Measurements from ENCODE around the gene DLGAP1. TPM values are rescaled to one million over a fixed set of nuclear protein-coding genes. Genes with fewer than 3 reads are reported as not detected.

Gene DLGAP1
- polyA plus RNA-seq, 1 of the 3 experiments (the other 2 are of a cell fraction), result not detected

DNA sequence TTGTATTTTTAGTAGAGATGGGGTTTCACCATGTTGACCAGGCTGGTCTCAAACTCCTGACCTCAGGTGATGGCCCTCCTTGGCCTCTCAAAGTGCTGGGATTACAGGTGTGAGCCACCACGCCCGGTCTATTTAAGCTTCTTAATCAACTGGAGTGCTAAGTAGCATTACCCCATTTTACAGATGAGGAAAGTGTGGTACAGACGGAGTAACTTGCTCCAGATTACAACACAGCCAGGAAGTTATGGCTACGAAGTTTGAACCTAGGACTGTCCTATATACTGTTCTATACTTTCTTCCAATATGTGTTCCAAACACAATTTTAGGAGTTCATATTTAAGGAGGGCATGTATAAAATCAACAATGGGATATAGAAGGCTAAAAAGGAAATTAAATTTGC lies 807.5 kb downstream of the DLGAP1 start:
- POLR2A ChIA-PET, result no interaction called here
- no peaks in the 10 kb centered on the region for H3K36me3 ChIP-seq (replicated peaks in 1 of 2; ENCODE audit: control insufficient read depth in 1 of 2, insufficient read depth in 2 of 2, low read length in 1 of 2)
- H3K4me1 ChIP-seq (ENCODE audit: control insufficient read depth in 1 of 2, insufficient read depth in 2 of 2, low read depth in 1 of 2, low read length in 1 of 2), result peaks cover under 1 to 15% of the 10 kb centered on the region in 2 experiments; a peak in 2 of 4 replicates
- WGBS (ENCODE audit: low lambda C conversion rate), result 92% methylated on average over 4 of the region's 4 CpGs
- DNase-seq, result no peak
- no peak overlapping the region for H2AFZ ChIP-seq (ENCODE audit: low read depth)
- H3F3A ChIP-seq (replicated peaks; ENCODE audit: insufficient read depth), result peaks cover 5% of the 10 kb centered on the region
- TF ChIP-seq, protein P1, sequence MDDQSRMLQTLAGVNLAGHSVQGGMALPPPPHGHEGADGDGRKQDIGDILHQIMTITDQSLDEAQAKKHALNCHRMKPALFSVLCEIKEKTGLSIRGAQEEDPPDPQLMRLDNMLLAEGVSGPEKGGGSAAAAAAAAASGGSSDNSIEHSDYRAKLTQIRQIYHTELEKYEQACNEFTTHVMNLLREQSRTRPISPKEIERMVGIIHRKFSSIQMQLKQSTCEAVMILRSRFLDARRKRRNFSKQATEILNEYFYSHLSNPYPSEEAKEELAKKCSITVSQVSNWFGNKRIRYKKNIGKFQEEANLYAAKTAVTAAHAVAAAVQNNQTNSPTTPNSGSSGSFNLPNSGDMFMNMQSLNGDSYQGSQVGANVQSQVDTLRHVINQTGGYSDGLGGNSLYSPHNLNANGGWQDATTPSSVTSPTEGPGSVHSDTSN (IDR thresholded peaks at IDR 0.05), result no peak
- TF ChIP-seq RFX5 (IDR thresholded peaks at IDR 0.05; ENCODE audit: low read length), result no peak
- TF ChIP-seq, protein P2, sequence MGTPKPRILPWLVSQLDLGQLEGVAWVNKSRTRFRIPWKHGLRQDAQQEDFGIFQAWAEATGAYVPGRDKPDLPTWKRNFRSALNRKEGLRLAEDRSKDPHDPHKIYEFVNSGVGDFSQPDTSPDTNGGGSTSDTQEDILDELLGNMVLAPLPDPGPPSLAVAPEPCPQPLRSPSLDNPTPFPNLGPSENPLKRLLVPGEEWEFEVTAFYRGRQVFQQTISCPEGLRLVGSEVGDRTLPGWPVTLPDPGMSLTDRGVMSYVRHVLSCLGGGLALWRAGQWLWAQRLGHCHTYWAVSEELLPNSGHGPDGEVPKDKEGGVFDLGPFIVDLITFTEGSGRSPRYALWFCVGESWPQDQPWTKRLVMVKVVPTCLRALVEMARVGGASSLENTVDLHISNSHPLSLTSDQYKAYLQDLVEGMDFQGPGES (IDR thresholded peaks at IDR 0.05; ENCODE audit: low read depth, low read length), result no peak
- no peak for TF ChIP-seq GATA2 (CRISPR knock-in tag; IDR thresholded peaks at IDR 0.05)
- no peak for TF ChIP-seq EZH2phosphoT487 (IDR thresholded peaks at IDR 0.05; ENCODE audit: borderline replicate concordance, low read depth)
- no peak for TF ChIP-seq NRF1 (IDR thresholded peaks at IDR 0.05; ENCODE audit: low read depth, low read length)
- TF ChIP-seq JUND (IDR thresholded peaks at IDR 0.05), result no peak
- no peak for TF ChIP-seq TCF12 (IDR thresholded peaks at IDR 0.05)
- TF ChIP-seq, protein P3, sequence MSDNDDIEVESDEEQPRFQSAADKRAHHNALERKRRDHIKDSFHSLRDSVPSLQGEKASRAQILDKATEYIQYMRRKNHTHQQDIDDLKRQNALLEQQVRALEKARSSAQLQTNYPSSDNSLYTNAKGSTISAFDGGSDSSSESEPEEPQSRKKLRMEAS (IDR thresholded peaks at IDR 0.05; ENCODE audit: low read depth), result no peak
- TF ChIP-seq FOSL2 (IDR thresholded peaks at IDR 0.05; ENCODE audit: borderline replicate concordance, low read depth), result no peak
- H3K27me3 ChIP-seq (ENCODE audit: insufficient read depth), result no peaks in the 10 kb centered on the region
- H3K9me3 ChIP-seq, result no peaks in the 10 kb centered on the region
- no peaks in the 10 kb centered on the region for H3K79me2 ChIP-seq (ENCODE audit: insufficient read depth)
- no peak overlapping the region for H3K4me2 ChIP-seq
- CTCF ChIA-PET, result interaction anchor here (0.9 kb wide), 1 partner anchor 37 kb away, joined by 3 read pairs; no protein-coding TSS in a partner anchor
- H3K27ac ChIP-seq (ENCODE audit: low read depth in 2 of 2, low read length in 1 of 2), result no peak overlapping the region
- H3K9me2 ChIP-seq, result no peaks in the 10 kb centered on the region
- no peaks in the 10 kb centered on the region for H4K20me1 ChIP-seq (ENCODE audit: insufficient read depth)
- no peak overlapping the region for H3K4me3 ChIP-seq (ENCODE audit: low read depth in 2 of 2, low read length in 1 of 2)
- H3K9ac ChIP-seq, result no peak overlapping the region

DNA sequence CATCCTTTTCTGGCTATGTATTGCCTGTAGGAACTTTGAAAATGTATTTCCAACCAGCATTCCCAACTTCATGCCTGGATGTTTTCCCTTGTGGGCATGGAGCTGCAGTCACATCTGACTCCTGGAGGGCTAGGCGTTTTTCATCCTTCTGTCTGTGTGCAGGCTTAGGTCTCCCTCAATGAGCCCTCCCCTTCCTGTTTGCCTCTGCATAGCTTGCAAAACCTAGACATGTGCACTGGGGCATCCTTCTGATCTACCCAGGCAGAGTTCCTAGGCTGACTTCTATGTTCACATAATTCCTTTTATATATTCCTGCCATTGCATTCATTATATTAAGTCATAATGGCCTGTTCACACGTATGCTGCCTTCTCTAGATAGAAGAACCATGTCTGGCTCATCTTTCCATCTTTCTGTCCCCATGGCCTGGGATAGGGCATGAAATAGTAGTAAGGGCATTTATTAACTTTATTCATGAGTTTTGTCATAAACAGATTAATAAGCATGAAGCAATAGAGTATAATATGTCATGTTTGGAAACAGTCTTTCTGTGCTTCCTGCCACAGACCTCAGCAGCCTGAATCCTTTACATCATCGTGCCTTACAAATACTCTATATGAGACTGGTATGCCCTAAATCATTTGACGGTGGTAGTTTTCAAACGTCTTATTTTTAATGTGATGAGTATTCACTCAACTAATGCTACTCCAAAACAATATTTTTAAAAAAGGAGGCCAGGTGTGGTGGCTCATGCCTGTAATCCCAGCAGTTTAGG lies 809.5 kb downstream of the DLGAP1 start:
- H3K9me3 ChIP-seq, result no peaks in the 10 kb centered on the region
- ChIA-PET POLR2A (no interaction called here), CTCF (interaction anchor here (0.9 to 2.4 kb wide), 3 partner anchors 21 to 177 kb away, joined by 3 to 12 read pairs (median 3); no protein-coding TSS in a partner anchor)
- H3K36me3 ChIP-seq (replicated peaks in 1 of 2; ENCODE audit: control insufficient read depth in 1 of 2, insufficient read depth in 2 of 2, low read length in 1 of 2), result no peaks in the 10 kb centered on the region
- H3K27ac ChIP-seq (ENCODE audit: low read depth in 2 of 2, low read length in 1 of 2), result no peak overlapping the region
- H3K4me3 ChIP-seq (ENCODE audit: low read depth in 2 of 2, low read length in 1 of 2), result no peak overlapping the region
- H2AFZ ChIP-seq (ENCODE audit: low read depth), result no peak overlapping the region
- no peaks in the 10 kb centered on the region for H4K20me1 ChIP-seq (ENCODE audit: insufficient read depth)
- H3K9me2 ChIP-seq, result no peaks in the 10 kb centered on the region
- H3K79me2 ChIP-seq (ENCODE audit: insufficient read depth), result no peaks in the 10 kb centered on the region
- no peak for DNase-seq
- H3K9ac ChIP-seq, result no peak overlapping the region
- H3K4me2 ChIP-seq, result no peak overlapping the region
- WGBS (ENCODE audit: low lambda C conversion rate), result 93% methylated on average over 5 of the region's 5 CpGs
- H3K4me1 ChIP-seq (ENCODE audit: control insufficient read depth in 1 of 2, insufficient read depth in 2 of 2, low read depth in 1 of 2, low read length in 1 of 2), result peaks cover 0 to 9% of the 10 kb centered on the region in 2 experiments; a peak in 1 of 4 replicates
- H3F3A ChIP-seq (replicated peaks; ENCODE audit: insufficient read depth), result no peaks in the 10 kb centered on the region
- H3K27me3 ChIP-seq (ENCODE audit: insufficient read depth), result no peaks in the 10 kb centered on the region
- TF ChIP-seq ELF1 (IDR thresholded peaks at IDR 0.05) (no peak), TCF12 (IDR thresholded peaks at IDR 0.05) (no peak), FOXM1 (IDR thresholded peaks at IDR 0.05; ENCODE audit: low read depth) (no peak), ZBTB33 (IDR thresholded peaks at IDR 0.05; ENCODE audit: borderline replicate concordance, low read depth) (no peak), JUND (IDR thresholded peaks at IDR 0.05) (no peak), MXI1 (IDR thresholded peaks at IDR 0.05; ENCODE audit: low read depth, low read length) (no peak), CHD2 (IDR thresholded peaks at IDR 0.05; ENCODE audit: low read length, partially characterized antibody) (no peak), SMC3 (IDR thresholded peaks at IDR 0.05; ENCODE audit: low read depth, low read length) (no peak), TEAD4 (IDR thresholded peaks at IDR 0.05; ENCODE audit: borderline replicate concordance, insufficient read depth) (no peak), RFX5 (IDR thresholded peaks at IDR 0.05; ENCODE audit: low read length) (no peak), EZH2phosphoT487 (IDR thresholded peaks at IDR 0.05; ENCODE audit: borderline replicate concordance, low read depth) (no peak)
- TF ChIP-seq, protein P2 (IDR thresholded peaks at IDR 0.05; ENCODE audit: low read depth, low read length), result no peak
